OCI-LY7 (cell line): ENCODE data around the gene BCHE. TPM values are rescaled to one million over a fixed set of nuclear protein-coding genes. Genes with fewer than 3 reads are reported as not detected.

ENCODE experiments used
- BruUV-seq: library from RNA; stranded (reverse); fragments of 400-500 nt; replicated peaks from 2 replicates; lab custom pipeline; 2021; lab: Mats Ljungman, UMichigan
- CTCF ChIA-PET: fragments of 300-600 bp; sonication (Branson Sonifier 250); formaldehyde crosslinking; loops from one replicate; lab custom pipeline; 2022; ENCODE audit warnings: antibody characterized with exemption; ENCODE audit not compliant: unreplicated experiment; lab: Charles Lee
- POLR2A ChIA-PET: fragments of 300-600 bp; sonication (Branson Sonifier 250); formaldehyde crosslinking; loops from one replicate; lab custom pipeline; 2022; ENCODE audit warnings: antibody characterized with exemption; lab: Charles Lee
- DNase-seq: peaks from one replicate; pipeline ENCODE4 v3.0.0-alpha.2; 2015; ENCODE audit warnings: low spot score
- H2AFZ ChIP-seq: fragments of 200-600 bp; sonication (generic), shearing (Covaris generic); 2 replicates; pipeline ENCODE4 v1.6.1; 2014; ENCODE audit warnings: mild to moderate bottlenecking, antibody characterized with exemption, low read length, moderate library complexity
- H3K27ac ChIP-seq: fragments of 200-600 bp; sonication (generic); 2 replicates; pipeline ENCODE4 v1.5.1; 2014; ENCODE audit warnings: mixed run types, low read depth, mild to moderate bottlenecking, moderate library complexity, low read length, inconsistent platforms; ENCODE audit not compliant: poor library complexity, severe bottlenecking
- H3K36me3 ChIP-seq: fragments of 200-600 bp; sonication (generic); 2 replicates; pipeline ENCODE4 v1.6.1; 2014; ENCODE audit warnings: mild to moderate bottlenecking, antibody characterized with exemption, low read length, moderate library complexity, mixed read lengths; ENCODE audit not compliant: insufficient read depth
- H3K4me1 ChIP-seq: fragments of 200-600 bp; sonication (generic); 2 replicates; pipeline ENCODE4 v1.5.1; 2014; ENCODE audit warnings: mild to moderate bottlenecking, low read length; ENCODE audit not compliant: insufficient read depth, poor library complexity, severe bottlenecking
- H3K4me2 ChIP-seq: fragments of 200-600 bp; sonication (generic); 2 replicates; pipeline ENCODE4 v1.6.1; 2014; ENCODE audit warnings: mild to moderate bottlenecking, low read length
- H3K4me3 ChIP-seq: fragments of 200-600 bp; sonication (generic); 2 replicates; pipeline ENCODE4 v1.5.1; 2014; ENCODE audit warnings: mild to moderate bottlenecking, low read depth, low read length; ENCODE audit not compliant: poor library complexity, severe bottlenecking
- H3K79me2 ChIP-seq: fragments of 200-600 bp; sonication (generic); 2 replicates; pipeline ENCODE4 v1.6.1; 2016; ENCODE audit warnings: low read depth, mild to moderate bottlenecking, low read length, moderate library complexity, mixed read lengths; ENCODE audit not compliant: insufficient read depth
- H3K9me2 ChIP-seq: fragments of 200-600 bp; sonication (generic); 2 replicates; pipeline ENCODE4 v1.6.1; 2016; ENCODE audit warnings: mild to moderate bottlenecking, low read length, mixed read lengths; ENCODE audit not compliant: insufficient read depth
- H3K9me3 ChIP-seq: fragments of 200-600 bp; sonication (generic); 2 replicates; pipeline ENCODE4 v1.6.1; 2014; ENCODE audit warnings: mild to moderate bottlenecking, mixed run types, low read length, mixed read lengths
- H4K20me1 ChIP-seq: fragments of 200-600 bp; sonication (generic); 2 replicates; pipeline ENCODE4 v1.6.1; 2014; ENCODE audit warnings: mild to moderate bottlenecking, antibody characterized with exemption, low read length, moderate library complexity, mixed read lengths; ENCODE audit not compliant: insufficient read depth
- EZH2phosphoT487 ChIP-seq: fragments of 200-600 bp; sonication (generic); IDR thresholded peaks from 2 replicates; pipeline ENCODE4 v1.6.1; 2018; ENCODE audit warnings: low read depth, borderline replicate concordance, mild to moderate bottlenecking, mixed run types, antibody characterized with exemption, low read length, moderate library complexity, mixed read lengths
- intact Hi-C: fragments of 100-400 bp; cut with micrococcal nuclease; formaldehyde crosslinking; loops from one replicate; pipeline ENCODE4 v1.10.0; 2022; ENCODE audit not compliant: unreplicated experiment
- total RNA-seq, 2 experiments: library from RNA; depleted of rRNA in 1 of 2; stranded (reverse); fragments of >200 nt in 1 of 2; shearing (Covaris generic) in 1 of 2; gene quantifications; 2 replicates each; pipeline ENCODE4 v1.2.3, GENCODE V29; 2014 to 2022
- TF ChIP-seq, protein P1 (sequence below): fragments of 200-600 bp; sonication (generic); conservative IDR thresholded peaks from 2 replicates; pipeline ENCODE4 v1.5.1; 2014; ENCODE audit warnings: mild to moderate bottlenecking, antibody characterized with exemption, low read length, moderate library complexity, mixed read lengths

The BCHE gene
- total RNA-seq, 2 experiments from 2014 or later = not detected

- Histone ChIP-seq H3K9me2 (no peaks in the 10 kb centered on the region), H3K4me1 (no peaks in the 10 kb centered on the region), H2AFZ (no peak overlapping the region), H3K79me2 (no peaks in the 10 kb centered on the region), H4K20me1 (no peaks in the 10 kb centered on the region), H3K27ac (no peak overlapping the region), H3K9me3 (no peaks in the 10 kb centered on the region), H3K4me2 (no peak overlapping the region), H3K4me3 (no peak overlapping the region), H3K36me3 (no peaks in the 10 kb centered on the region)
- DNase-seq = no peak
- TF ChIP-seq EZH2phosphoT487 = no peak
- TF ChIP-seq, protein P1, sequence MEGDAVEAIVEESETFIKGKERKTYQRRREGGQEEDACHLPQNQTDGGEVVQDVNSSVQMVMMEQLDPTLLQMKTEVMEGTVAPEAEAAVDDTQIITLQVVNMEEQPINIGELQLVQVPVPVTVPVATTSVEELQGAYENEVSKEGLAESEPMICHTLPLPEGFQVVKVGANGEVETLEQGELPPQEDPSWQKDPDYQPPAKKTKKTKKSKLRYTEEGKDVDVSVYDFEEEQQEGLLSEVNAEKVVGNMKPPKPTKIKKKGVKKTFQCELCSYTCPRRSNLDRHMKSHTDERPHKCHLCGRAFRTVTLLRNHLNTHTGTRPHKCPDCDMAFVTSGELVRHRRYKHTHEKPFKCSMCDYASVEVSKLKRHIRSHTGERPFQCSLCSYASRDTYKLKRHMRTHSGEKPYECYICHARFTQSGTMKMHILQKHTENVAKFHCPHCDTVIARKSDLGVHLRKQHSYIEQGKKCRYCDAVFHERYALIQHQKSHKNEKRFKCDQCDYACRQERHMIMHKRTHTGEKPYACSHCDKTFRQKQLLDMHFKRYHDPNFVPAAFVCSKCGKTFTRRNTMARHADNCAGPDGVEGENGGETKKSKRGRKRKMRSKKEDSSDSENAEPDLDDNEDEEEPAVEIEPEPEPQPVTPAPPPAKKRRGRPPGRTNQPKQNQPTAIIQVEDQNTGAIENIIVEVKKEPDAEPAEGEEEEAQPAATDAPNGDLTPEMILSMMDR = no peak
- intact Hi-C loops = no loop called here
- ChIA-PET POLR2A (no interaction called here), CTCF (no interaction called here)
- no TSS peak for BruUV-seq
These were observed 33.8 kb downstream of the BCHE start for GRCh38 chr3:165803471-165803870.

DNA sequence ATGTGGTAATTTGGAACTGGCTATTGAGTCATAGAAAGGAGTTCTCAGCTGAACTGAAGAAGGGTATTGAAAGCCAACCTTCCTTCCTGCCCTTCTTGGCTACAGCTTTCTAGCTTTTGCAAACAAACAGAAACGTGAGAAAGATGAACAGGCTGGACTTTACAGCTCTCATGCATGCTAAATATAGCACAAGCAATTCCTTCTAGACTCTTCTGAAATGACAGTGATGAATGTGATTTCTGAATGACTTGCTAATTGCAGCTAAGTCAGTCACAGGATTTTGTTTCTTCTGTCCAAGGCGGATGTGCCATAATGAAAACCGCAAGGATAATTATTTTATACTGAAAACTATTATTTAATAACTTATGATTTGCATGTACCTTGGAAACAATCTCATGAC, 36.3 kb downstream of the BCHE start:
- intact Hi-C loops = no loop called here
- no TSS peak for BruUV-seq
- H3K9me3 ChIP-seq = no peaks in the 10 kb centered on the region
- ChIA-PET POLR2A (no interaction called here), CTCF (no interaction called here)
- H2AFZ ChIP-seq = no peak overlapping the region
- no peaks in the 10 kb centered on the region for H3K9me2 ChIP-seq
- H3K27ac ChIP-seq = no peak overlapping the region
- H3K79me2 ChIP-seq = no peaks in the 10 kb centered on the region
- no peak for DNase-seq
- H3K4me3 ChIP-seq = no peak overlapping the region
- H3K4me1 ChIP-seq = no peaks in the 10 kb centered on the region
- TF ChIP-seq, protein P1 = no peak
- no peak for TF ChIP-seq EZH2phosphoT487
- H4K20me1 ChIP-seq = no peaks in the 10 kb centered on the region
- no peaks in the 10 kb centered on the region for H3K36me3 ChIP-seq
- H3K4me2 ChIP-seq = no peak overlapping the region

- Histone ChIP-seq H2AFZ (no peak overlapping the region), H3K4me2 (no peak overlapping the region), H3K27ac (no peak overlapping the region), H3K36me3 (no peaks in the 10 kb centered on the region), H3K9me3 (no peaks in the 10 kb centered on the region), H3K79me2 (no peaks in the 10 kb centered on the region), H4K20me1 (no peaks in the 10 kb centered on the region), H3K4me1 (no peaks in the 10 kb centered on the region), H3K9me2 (no peaks in the 10 kb centered on the region), H3K4me3 (no peak overlapping the region)
- ChIA-PET CTCF (no interaction called here), POLR2A (interaction anchor here (0.5 kb wide), 1 partner anchor 74 kb away, joined by 3 read pairs; no protein-coding TSS in a partner anchor)
- DNase-seq = no peak
- intact Hi-C loops = no loop called here
- BruUV-seq = no TSS peak
- no peak for TF ChIP-seq EZH2phosphoT487
- TF ChIP-seq, protein P1 = no peak
These were observed 38.2 kb downstream of the BCHE start for GRCh38 chr3:165799026-165799425.
